MM.1S (cell line): ENCODE measurements around the gene CFAP206.

Experiments
- DNase-seq: peaks from one replicate; pipeline ENCODE4 v3.0.0-alpha.2; 2015
- H2AFZ ChIP-seq: fragments of 300-600 bp; sonication (generic); 2 replicates; pipeline ENCODE4 v1.6.0; 2016; ENCODE audit warnings: antibody characterized with exemption, low read length
- H3F3A ChIP-seq: fragments of 300-600 bp; sonication (generic); 2 replicates; pipeline ENCODE4 v1.6.1; 2016; ENCODE audit warnings: mild to moderate bottlenecking, antibody characterized with exemption, low read length, moderate library complexity, mixed read lengths; ENCODE audit not compliant: insufficient read depth
- H3K27ac ChIP-seq: fragments of 300-600 bp; sonication (generic); 2 replicates; pipeline ENCODE4 v1.5.1; 2016; ENCODE audit warnings: mild to moderate bottlenecking, low read length
- H3K27me3 ChIP-seq: fragments of 300-600 bp; sonication (generic); replicated peaks from 2 replicates; pipeline ENCODE4 v1.6.0; 2016; ENCODE audit warnings: low read length; ENCODE audit not compliant: insufficient read depth
- H3K36me3 ChIP-seq: fragments of 300-600 bp; sonication (generic); replicated peaks from 2 replicates; pipeline ENCODE4 v1.6.1; 2016; ENCODE audit warnings: mild to moderate bottlenecking, low read length, mixed read lengths; ENCODE audit not compliant: insufficient read depth
- H3K4me1 ChIP-seq: fragments of 300-600 bp; sonication (generic); 2 replicates; pipeline ENCODE4 v1.6.1; 2016; ENCODE audit warnings: low read length, mixed read lengths
- H3K4me2 ChIP-seq: fragments of 300-600 bp; sonication (generic); 2 replicates; pipeline ENCODE4 v1.6.0; 2016; ENCODE audit warnings: low read depth, low read length
- H3K4me3 ChIP-seq: fragments of 300-600 bp; sonication (generic); 2 replicates; pipeline ENCODE4 v1.5.1; 2016; ENCODE audit warnings: low read length, mixed read lengths
- H3K79me2 ChIP-seq: fragments of 300-600 bp; sonication (generic); 2 replicates; pipeline ENCODE4 v1.6.1; 2016; ENCODE audit warnings: mixed run types, low read length, mixed read lengths
- H3K9ac ChIP-seq: fragments of 300-600 bp; sonication (generic); 2 replicates; pipeline ENCODE4 v1.6.1; 2016; ENCODE audit warnings: low read length, mixed read lengths
- H3K9me2 ChIP-seq: fragments of 300-600 bp; sonication (generic); replicated peaks from 2 replicates; pipeline ENCODE4 v1.6.1; 2016; ENCODE audit warnings: mild to moderate bottlenecking, low read length, mixed read lengths; ENCODE audit not compliant: insufficient read depth
- H3K9me3 ChIP-seq: fragments of 300-600 bp; sonication (generic); replicated peaks from 2 replicates; pipeline ENCODE4 v1.6.1; 2016; ENCODE audit warnings: mild to moderate bottlenecking, low read length, mixed read lengths; ENCODE audit not compliant: insufficient read depth
- H4K20me1 ChIP-seq: fragments of 300-600 bp; sonication (generic); 2 replicates; pipeline ENCODE4 v1.6.1; 2016; ENCODE audit warnings: mild to moderate bottlenecking, low read length, moderate library complexity, mixed read lengths; ENCODE audit not compliant: insufficient read depth
- EZH2 ChIP-seq: fragments of 300-600 bp; sonication (generic); optimal IDR thresholded peaks from 2 replicates; pipeline ENCODE3; 2017; ENCODE audit warnings: low read depth, mild to moderate bottlenecking, antibody characterized with exemption, low read length, mixed read lengths
- EZH2phosphoT487 ChIP-seq: fragments of 300-600 bp; sonication (generic); IDR thresholded peaks from 2 replicates; pipeline ENCODE4 v1.6.1; 2018; ENCODE audit warnings: antibody characterized with exemption, low read length
- TF ChIP-seq, protein P1 (sequence below): fragments of 300-600 bp; sonication (generic); IDR thresholded peaks from 2 replicates; pipeline ENCODE4 v1.5.1; 2016; ENCODE audit warnings: antibody characterized with exemption, low read length, mixed read lengths

CFAP206 gene

DNA sequence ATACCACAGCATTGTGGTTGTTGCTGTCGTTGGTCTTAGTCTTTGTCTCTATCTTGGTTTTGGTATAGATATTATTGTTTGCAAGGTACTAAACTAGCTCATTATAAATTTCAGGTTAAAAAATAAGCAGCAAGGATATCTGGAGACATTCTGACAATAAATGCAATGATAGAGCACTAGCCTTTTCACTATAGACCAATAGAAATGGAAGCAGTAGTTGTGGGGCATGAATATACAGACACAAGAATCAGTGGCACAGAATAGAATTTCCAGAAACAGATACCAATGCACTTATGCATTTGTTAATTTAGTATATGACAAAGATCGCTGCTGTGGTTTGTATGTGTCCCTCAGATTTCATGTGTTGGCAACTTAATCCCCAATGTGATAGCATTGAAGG lies 31.1 kb upstream of the CFAP206 start:
- no peak overlapping the region for H3K4me2 ChIP-seq
- H3K9ac ChIP-seq, result no peak overlapping the region
- H3K79me2 ChIP-seq, result no peaks in the 10 kb centered on the region
- H3K9me2 ChIP-seq, result no peaks in the 10 kb centered on the region
- no peak for DNase-seq
- H2AFZ ChIP-seq, result no peak overlapping the region
- no peaks in the 10 kb centered on the region for H3K4me1 ChIP-seq
- H3K4me3 ChIP-seq, result no peak overlapping the region
- H4K20me1 ChIP-seq, result no peaks in the 10 kb centered on the region
- TF ChIP-seq EZH2phosphoT487 (no peak), EZH2 (no peak)
- TF ChIP-seq, protein P1, sequence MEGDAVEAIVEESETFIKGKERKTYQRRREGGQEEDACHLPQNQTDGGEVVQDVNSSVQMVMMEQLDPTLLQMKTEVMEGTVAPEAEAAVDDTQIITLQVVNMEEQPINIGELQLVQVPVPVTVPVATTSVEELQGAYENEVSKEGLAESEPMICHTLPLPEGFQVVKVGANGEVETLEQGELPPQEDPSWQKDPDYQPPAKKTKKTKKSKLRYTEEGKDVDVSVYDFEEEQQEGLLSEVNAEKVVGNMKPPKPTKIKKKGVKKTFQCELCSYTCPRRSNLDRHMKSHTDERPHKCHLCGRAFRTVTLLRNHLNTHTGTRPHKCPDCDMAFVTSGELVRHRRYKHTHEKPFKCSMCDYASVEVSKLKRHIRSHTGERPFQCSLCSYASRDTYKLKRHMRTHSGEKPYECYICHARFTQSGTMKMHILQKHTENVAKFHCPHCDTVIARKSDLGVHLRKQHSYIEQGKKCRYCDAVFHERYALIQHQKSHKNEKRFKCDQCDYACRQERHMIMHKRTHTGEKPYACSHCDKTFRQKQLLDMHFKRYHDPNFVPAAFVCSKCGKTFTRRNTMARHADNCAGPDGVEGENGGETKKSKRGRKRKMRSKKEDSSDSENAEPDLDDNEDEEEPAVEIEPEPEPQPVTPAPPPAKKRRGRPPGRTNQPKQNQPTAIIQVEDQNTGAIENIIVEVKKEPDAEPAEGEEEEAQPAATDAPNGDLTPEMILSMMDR, result no peak
- no peaks in the 10 kb centered on the region for H3K9me3 ChIP-seq
- no peaks in the 10 kb centered on the region for H3K36me3 ChIP-seq
- no peaks in the 10 kb centered on the region for H3F3A ChIP-seq
- no peaks in the 10 kb centered on the region for H3K27me3 ChIP-seq
- H3K27ac ChIP-seq, result no peak overlapping the region

DNA sequence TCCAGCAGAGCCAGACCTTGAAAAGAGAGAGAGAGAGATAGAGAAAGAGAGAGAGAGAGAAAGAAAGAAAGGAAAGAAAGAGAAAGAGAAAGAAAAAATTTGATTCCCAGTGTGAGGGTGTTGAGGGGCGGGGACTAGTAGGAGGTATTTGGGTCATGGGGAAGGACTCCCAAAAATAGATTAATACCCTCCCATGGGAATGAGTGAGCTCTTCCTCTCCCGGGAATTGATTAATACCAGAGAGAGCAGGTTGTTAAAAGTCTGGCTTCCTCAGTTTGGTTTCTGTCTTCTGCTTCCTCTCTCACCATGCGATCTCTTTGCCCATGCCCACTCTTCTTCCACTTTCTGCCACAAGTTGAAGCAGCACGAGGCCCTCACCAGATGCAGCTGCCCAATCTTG lies 28.8 kb upstream of the CFAP206 start:
- no peak for DNase-seq
- TF ChIP-seq EZH2 (no peak), EZH2phosphoT487 (no peak)
- TF ChIP-seq, protein P1, result no peak
- Histone ChIP-seq H3K9ac (no peak overlapping the region), H3K27me3 (no peaks in the 10 kb centered on the region), H3K4me2 (no peak overlapping the region), H2AFZ (no peak overlapping the region), H3K36me3 (no peaks in the 10 kb centered on the region), H3K9me3 (no peaks in the 10 kb centered on the region), H3K27ac (no peak overlapping the region), H3K79me2 (no peaks in the 10 kb centered on the region), H3K9me2 (no peaks in the 10 kb centered on the region), H4K20me1 (no peaks in the 10 kb centered on the region), H3K4me3 (no peak overlapping the region), H3F3A (no peaks in the 10 kb centered on the region), H3K4me1 (no peaks in the 10 kb centered on the region)

DNA sequence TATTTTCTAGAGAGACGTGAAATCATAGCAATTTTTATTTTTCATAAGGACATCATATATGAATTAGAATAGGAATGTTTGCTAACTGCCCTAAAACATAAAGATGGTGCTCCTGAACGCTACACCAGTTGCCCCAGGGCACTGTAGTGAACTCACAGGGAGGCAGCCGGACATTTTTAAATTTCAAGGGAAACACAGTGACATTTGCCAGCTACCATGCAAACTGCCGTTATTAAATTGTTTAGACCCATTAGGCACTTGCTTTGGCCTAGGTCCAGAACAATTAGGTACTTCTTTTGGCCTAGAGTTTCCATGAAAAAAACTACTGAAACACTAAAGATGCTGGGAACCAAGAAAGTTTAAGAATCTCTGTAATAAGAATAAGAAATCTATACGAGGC lies 24.9 kb upstream of the CFAP206 start:
- DNase-seq, result no peak

More for the DNA sequence above, 24.9 kb upstream of the CFAP206 start:
- H3K9ac ChIP-seq, result no peak overlapping the region
- no peaks in the 10 kb centered on the region for H3K4me1 ChIP-seq
- no peaks in the 10 kb centered on the region for H3K36me3 ChIP-seq
- no peaks in the 10 kb centered on the region for H3K27me3 ChIP-seq
- H4K20me1 ChIP-seq, result no peaks in the 10 kb centered on the region
- H3K9me3 ChIP-seq, result no peaks in the 10 kb centered on the region
- H3K79me2 ChIP-seq, result no peaks in the 10 kb centered on the region
- no peaks in the 10 kb centered on the region for H3K9me2 ChIP-seq
- no peak overlapping the region for H3K27ac ChIP-seq
- TF ChIP-seq, protein P1, result no peak
- TF ChIP-seq EZH2 (no peak), EZH2phosphoT487 (no peak)
- H3F3A ChIP-seq, result no peaks in the 10 kb centered on the region
- H3K4me2 ChIP-seq, result no peak overlapping the region
- H3K4me3 ChIP-seq, result no peak overlapping the region
- no peak overlapping the region for H2AFZ ChIP-seq
